22Rv1 (cell line): ENCODE data around the gene MMAB.

Source experiments
- CTCF ChIP-seq: fragments of 450-650 bp; IDR thresholded peaks from 2 replicates; pipeline ENCODE4 v1.5.1; 2017; ENCODE audit warnings: mild to moderate bottlenecking
- ZFX ChIP-seq: fragments of 450-650 bp; IDR thresholded peaks from 2 replicates; pipeline ENCODE4 v1.6.1; 2017; ENCODE audit warnings: antibody characterized with exemption, borderline replicate concordance

- TF ChIP-seq CTCF = no peak
- TF ChIP-seq ZFX = no peak
Observed at GRCh38 chr12:109573914-109574244, 575 bp upstream of the MMAB start.
